Naive thymus-derived CD8-positive, alpha-beta T cell (primary cell): ENCODE results near the gene FARSA. TPM values are rescaled to one million over a fixed set of nuclear protein-coding genes. Genes with fewer than 3 reads are reported as not detected.

Experiments
- ATAC-seq, 2 donors: fragments of 150-1000 bp; cut with Tn5 transposase in 1 of 2; sonication (Bioruptor Pico), chemical (Tn5 transposase) in 1 of 2; 1 replicate in 1 of 2; 2 replicates in 1 of 2; pipeline ENCODE4 v1.10.0; 2021; ENCODE audit warnings: mild to moderate bottlenecking in 2 of 2, moderate library complexity in 2 of 2
- POLR2A ChIA-PET: fragments of 350-600 bp; sonication (Branson Sonifier 250); formaldehyde crosslinking; loops from one replicate; lab custom pipeline; 2021; ENCODE audit warnings: antibody characterized with exemption; lab: Charles Lee
- DNase-seq, 10 donors: peaks; one replicate each; pipeline versions ENCODE4 v3.0.0 to v3.0.0-alpha.2; 2020 to 2022
- H3K27ac Mint-ChIP-seq, 10 donors: one replicate each; pipeline ENCODE4 v1.8.0; 2020 to 2022; ENCODE audit warnings: mild to moderate bottlenecking in 10 of 10, mixed read lengths in 10 of 10, moderate library complexity in 4 of 10, inconsistent platforms in 1 of 10
- H3K27me3 Mint-ChIP-seq, 5 donors: one replicate each; pipeline ENCODE4 v1.8.0; 2021 to 2022; ENCODE audit warnings: mixed read lengths in 5 of 5
- H3K36me3 Mint-ChIP-seq, 3 donors: one replicate each; pipeline ENCODE4 v1.8.0; 2020 to 2022; ENCODE audit warnings: mixed read lengths in 3 of 3, mild to moderate bottlenecking in 2 of 3, inconsistent platforms in 1 of 3
- H3K4me1 Mint-ChIP-seq, 4 donors: one replicate each; pipeline ENCODE4 v1.8.0; 2021 to 2022; ENCODE audit warnings: mixed read lengths in 4 of 4
- H3K4me3 Mint-ChIP-seq, 10 donors: one replicate each; pipeline ENCODE4 v1.8.0; 2020 to 2022; ENCODE audit warnings: mild to moderate bottlenecking in 10 of 10, mixed read lengths in 10 of 10, moderate library complexity in 6 of 10, inconsistent platforms in 1 of 10
- H3K9me3 Mint-ChIP-seq, 9 donors: one replicate each; pipeline ENCODE4 v1.8.0; 2020 to 2022; ENCODE audit warnings: mixed read lengths in 9 of 9, mild to moderate bottlenecking in 3 of 9, inconsistent platforms in 1 of 9, moderate library complexity in 1 of 9
- polyA plus RNA-seq, 3 donors: library from polyadenylated mRNA; unstranded; fragments of 300-500 nt; fragmentation: Illumina TruSeq; gene quantifications; one replicate each; pipeline ENCODE4 v1.2.3, GENCODE V29; 2021
- total RNA-seq, 8 experiments: library from RNA in 2 of 8; stranded (reverse) in 2 of 8; gene quantifications; one replicate each; pipeline ENCODE4 v1.2.3 and lab custom pipeline; 2021 to 2026

FARSA gene
- total and polyA plus RNA-seq, 5 experiments from 2014 or later, result 49.8 to 87.7 (median 60.5) TPM

GRCh38 chr19:12943437-12944044 lies 10.0 kb upstream of the FARSA start:
- Mint-ChIP-seq H3K4me1 (peaks cover 26 to 75% (median 62%) of the 10 kb centered on the region in 4 donors), H3K36me3 (peaks cover 5 to 72% (median 18%) of the 10 kb centered on the region in 3 donors), H3K27me3 (peaks cover 0 to 2% (median 0%) of the 10 kb centered on the region in 5 donors), H3K27ac (peak overlapping the region in 8 of 10 donors; percentile 47 to 92 (median 74)), H3K9me3 (no peaks in the 10 kb centered on the region), H3K4me3 (peak overlapping the region in 7 of 10 donors; percentile 6 to 75 (median 37))
- ATAC-seq (no peak), DNase-seq (no peak)
- POLR2A ChIA-PET, result interaction anchor here (1.0 to 1.5 kb wide), 4 partner anchors 10 to 52 kb away, joined by 3 to 8 read pairs (median 4); partner anchors contain the start of genes FARSA, GADD45GIP1 and GCDH

- POLR2A ChIA-PET, result interaction anchor here (0.6 to 1.1 kb wide), 4 partner anchors 13 to 259 kb away, joined by 3 to 6 read pairs (median 4); partner anchors contain the start of genes DHPS and SYCE2
- Mint-ChIP-seq H3K4me3 (peak overlapping the region; percentile 40 to 100 (median 74)), H3K36me3 (peaks cover 5 to 63% (median 16%) of the 10 kb centered on the region in 3 donors), H3K27me3 (peaks cover 0 to 2% (median 0%) of the 10 kb centered on the region in 5 donors), H3K9me3 (no peaks in the 10 kb centered on the region), H3K4me1 (peaks cover 33 to 81% (median 73%) of the 10 kb centered on the region in 4 donors), H3K27ac (peak overlapping the region; percentile 14 to 99 (median 90))
- no peak for DNase-seq
- no peak for ATAC-seq
Measured at GRCh38 chr19:12940897-12941296, 7.4 kb upstream of the FARSA start.

- peaks cover 5 to 58% (median 16%) of the 10 kb centered on the region in 3 donors for H3K36me3 Mint-ChIP-seq
- POLR2A ChIA-PET, result interaction anchor here (0.8 to 3.3 kb wide), 6 partner anchors 8 to 160 kb away, joined by 3 to 56 read pairs (median 6); partner anchors contain the start of genes GADD45GIP1, GCDH, KLF1 and SYCE2
Measured at GRCh38 chr19:12939975-12940423, 6.5 kb upstream of the FARSA start.

GRCh38 chr19:12938779-12939601 lies 5.5 kb upstream of the FARSA start:
- POLR2A ChIA-PET, result interaction anchor here (0.8 to 3.3 kb wide), 8 partner anchors 9 to 161 kb away, joined by 3 to 56 read pairs (median 8); partner anchors contain the start of genes GADD45GIP1, GCDH, JUNB and KLF1
- H3K36me3 Mint-ChIP-seq, result peaks cover 5 to 52% (median 16%) of the 10 kb centered on the region in 3 donors
- no peaks in the 10 kb centered on the region for H3K27me3 Mint-ChIP-seq
- peaks cover 27 to 70% (median 61%) of the 10 kb centered on the region in 4 donors for H3K4me1 Mint-ChIP-seq
- no peaks in the 10 kb centered on the region for H3K9me3 Mint-ChIP-seq
- H3K27ac Mint-ChIP-seq, result peak overlapping the region; percentile 94 to 99 (median 96)
- peak; percentile 23 to 28 for ATAC-seq
- DNase-seq, result peak in 6 of 10 donors; percentile 15 to 70 (median 32)
- peak overlapping the region; percentile 97 to 100 (median 98) for H3K4me3 Mint-ChIP-seq

More at GRCh38 chr19:12939975-12940423, 6.5 kb upstream of the FARSA start:
- peak overlapping the region; percentile 97 to 100 (median 98) for H3K4me3 Mint-ChIP-seq
- DNase-seq (no peak), ATAC-seq (no peak)
- peak overlapping the region; percentile 51 to 99 (median 96) for H3K27ac Mint-ChIP-seq
- H3K27me3 Mint-ChIP-seq, result no peaks in the 10 kb centered on the region
- no peaks in the 10 kb centered on the region for H3K9me3 Mint-ChIP-seq
- peaks cover 27 to 74% (median 65%) of the 10 kb centered on the region in 4 donors for H3K4me1 Mint-ChIP-seq

- H3K27me3 Mint-ChIP-seq, result no peaks in the 10 kb centered on the region
- DNase-seq (peak; percentile 95 to 100 (median 100)), ATAC-seq (peak; percentile 88 to 91)
- no peaks in the 10 kb centered on the region for H3K9me3 Mint-ChIP-seq
- H3K4me3 Mint-ChIP-seq, result peak within 1 kb of the TSS; percentile 97 to 100 (median 98)
- peaks cover 5 to 44% (median 11%) of the 10 kb centered on the region in 3 donors for H3K36me3 Mint-ChIP-seq
- H3K27ac Mint-ChIP-seq, result peak within 1 kb of the TSS; percentile 94 to 99 (median 96)
- peaks cover 27 to 70% (median 61%) of the 10 kb centered on the region in 4 donors for H3K4me1 Mint-ChIP-seq
- POLR2A ChIA-PET, result interaction anchor here (0.6 to 3.3 kb wide), 16 partner anchors 9 to 1057 kb away, joined by 3 to 56 read pairs (median 6); partner anchors contain the start of genes GADD45GIP1, GCDH, JUNB and KLF1
Measured at GRCh38 chr19:12937927-12938778, 4.6 kb upstream of the FARSA start, which contains the start of gene CALR. TSS of gene CALR (plus strand) at chr19:12938609. CDS start at chr19:12938680, 71 bp downstream.

GRCh38 chr19:12937093-12937926 lies 3.8 kb upstream of the FARSA start:
- Mint-ChIP-seq H3K27ac (peak overlapping the region; percentile 57 to 99 (median 96)), H3K4me3 (peak overlapping the region; percentile 97 to 100 (median 98))

GRCh38 chr19:12936582-12936981 lies 3.1 kb upstream of the FARSA start:
- H3K36me3 Mint-ChIP-seq, result peaks cover 5 to 32% (median 8%) of the 10 kb centered on the region in 3 donors
- H3K4me1 Mint-ChIP-seq, result peaks cover 36 to 68% (median 66%) of the 10 kb centered on the region in 4 donors
- H3K27me3 Mint-ChIP-seq, result no peaks in the 10 kb centered on the region
- peak overlapping the region in 9 of 10 donors; percentile 1 to 94 (median 74) for H3K27ac Mint-ChIP-seq
- peak overlapping the region in 9 of 10 donors; percentile 30 to 97 (median 50) for H3K4me3 Mint-ChIP-seq
- POLR2A ChIA-PET, result interaction anchor here (1.2 to 3.3 kb wide), 3 partner anchors 22 to 154 kb away, joined by 3 to 56 read pairs (median 8); partner anchors contain the start of genes GCDH and KLF1
- H3K9me3 Mint-ChIP-seq, result no peaks in the 10 kb centered on the region
- ATAC-seq (no peak), DNase-seq (no peak)

More at GRCh38 chr19:12937093-12937926, 3.8 kb upstream of the FARSA start:
- H3K27me3 Mint-ChIP-seq, result no peaks in the 10 kb centered on the region
- H3K4me1 Mint-ChIP-seq, result peaks cover 34 to 71% (median 66%) of the 10 kb centered on the region in 4 donors
- POLR2A ChIA-PET, result interaction anchor here (0.6 to 3.3 kb wide), 14 partner anchors 10 to 168 kb away, joined by 3 to 56 read pairs (median 6); partner anchors contain the start of genes GADD45GIP1, GCDH, JUNB and KLF1
- no peaks in the 10 kb centered on the region for H3K9me3 Mint-ChIP-seq
- no peak for ATAC-seq
- H3K36me3 Mint-ChIP-seq, result peaks cover 5 to 40% (median 10%) of the 10 kb centered on the region in 3 donors
- no peak for DNase-seq

GRCh38 chr19:12935071-12935470 lies 1.6 kb upstream of the FARSA start:
- POLR2A ChIA-PET, result interaction anchor here (0.9 to 6.0 kb wide), 3 partner anchors 17 to 183 kb away, joined by 3 to 122 read pairs (median 37); partner anchors contain the start of genes GCDH, NACC1 and SYCE2
- peaks cover 4 to 23% (median 4%) of the 10 kb centered on the region in 3 donors for H3K36me3 Mint-ChIP-seq

GRCh38 chr19:12932392-12933286 lies 872 bp downstream of the FARSA start:
- Mint-ChIP-seq H3K9me3 (no peaks in the 10 kb centered on the region), H3K4me3 (peak overlapping the region; percentile 92 to 99 (median 97)), H3K4me1 (peaks cover 20 to 45% (median 39%) of the 10 kb centered on the region in 4 donors), H3K27me3 (no peaks in the 10 kb centered on the region), H3K36me3 (peaks cover 0 to 32% (median 6%) of the 10 kb centered on the region in 3 donors), H3K27ac (peak overlapping the region; percentile 74 to 98 (median 96))
- POLR2A ChIA-PET, result interaction anchor here (0.5 to 6.0 kb wide), 15 partner anchors 7 to 1727 kb away, joined by 3 to 122 read pairs (median 4); partner anchors contain the start of genes DNASE2, GCDH, RAD23A and SYCE2
- no peak for ATAC-seq
- no peak for DNase-seq

More at GRCh38 chr19:12935071-12935470, 1.6 kb upstream of the FARSA start:
- Mint-ChIP-seq H3K4me1 (peaks cover 30 to 63% (median 59%) of the 10 kb centered on the region in 4 donors), H3K9me3 (no peaks in the 10 kb centered on the region), H3K27ac (no peak overlapping the region), H3K4me3 (peak overlapping the region in 5 of 10 donors; percentile 5 to 33 (median 24)), H3K27me3 (no peaks in the 10 kb centered on the region)
- ATAC-seq (no peak), DNase-seq (no peak)
